ENCODE measurements around the gene PHKB.
"Not testable (repeated sequence)": the region's sequence is repeated elsewhere in the genome, so short reads cannot be mapped to it uniquely, and the experiment has no call there.

PHKB gene

GRCh38 chr16:47519996-47520679, 59.0 kb downstream of the PHKB start:
- in situ Hi-C loops (cut with MboI; ENCODE audit: low sequenced_read_pairs, unreplicated experiment), result no loop called here
- TF ChIP-seq CTCF (IDR thresholded peaks at IDR 0.05; ENCODE audit: borderline replicate concordance, control extremely low read depth, extremely low read depth, insufficient read depth, missing control alignments), result no peak
- DNase-seq (ENCODE audit: low spot score), result no peak

DNA sequence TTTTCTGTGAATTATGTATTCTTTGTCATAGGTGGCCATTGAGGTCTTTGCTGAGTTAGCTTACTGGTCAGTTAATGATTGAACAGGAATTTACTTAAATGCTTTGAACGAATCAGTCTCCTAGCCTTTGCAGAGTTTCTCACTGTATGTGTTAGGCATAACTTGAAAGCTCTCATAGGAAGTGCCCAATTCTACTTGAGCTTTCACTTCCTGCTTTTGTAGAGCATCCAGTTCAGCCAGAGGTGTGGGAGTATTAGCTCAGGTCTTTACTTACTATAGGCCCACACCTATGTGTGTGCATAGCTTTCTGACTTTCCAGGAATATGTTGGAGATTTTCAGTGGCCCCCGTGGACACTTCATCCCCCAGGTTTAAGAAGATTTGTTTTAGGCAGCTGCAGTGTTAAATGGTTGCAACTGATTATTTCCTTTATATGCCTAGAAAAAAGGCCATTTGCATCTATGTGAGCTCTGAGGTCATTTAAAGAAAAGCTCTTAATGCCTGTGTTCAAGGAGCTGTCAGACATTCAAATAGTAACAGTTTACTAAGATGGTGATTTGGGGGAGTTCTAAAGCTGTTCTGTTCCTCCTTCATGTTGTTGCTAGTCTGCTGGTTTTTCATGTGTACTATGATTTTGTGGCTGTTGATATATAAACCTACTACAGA, 62.3 kb downstream of the PHKB start:
- DNase-seq (ENCODE audit: low spot score), result peak; percentile 56
- TF ChIP-seq CTCF (IDR thresholded peaks at IDR 0.05; ENCODE audit: borderline replicate concordance, control extremely low read depth, extremely low read depth, insufficient read depth, missing control alignments), result no peak
- in situ Hi-C loops (cut with MboI; ENCODE audit: low sequenced_read_pairs, unreplicated experiment), result no loop called here

DNA sequence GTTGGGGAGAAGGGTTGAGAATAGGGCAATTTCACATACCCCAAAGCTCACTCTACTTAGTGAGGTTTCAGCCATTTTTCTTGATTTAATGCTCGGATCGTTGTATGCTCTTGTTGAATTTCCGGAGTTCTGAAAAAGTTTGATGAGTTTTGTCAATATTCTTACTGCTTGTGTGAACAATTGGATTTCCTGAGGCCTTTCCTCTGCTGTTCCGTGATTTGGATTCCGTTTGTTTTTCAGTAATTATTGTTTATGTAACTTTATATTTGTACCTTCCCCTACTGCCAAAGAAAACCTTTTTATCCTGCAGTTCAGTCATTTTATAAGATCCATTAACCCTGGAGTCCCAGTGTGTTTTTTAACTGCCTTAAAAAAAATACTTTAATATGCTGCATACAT, 62.9 kb downstream of the PHKB start:
- in situ Hi-C loops (cut with MboI; ENCODE audit: low sequenced_read_pairs, unreplicated experiment), result no loop called here
- TF ChIP-seq CTCF (IDR thresholded peaks at IDR 0.05; ENCODE audit: borderline replicate concordance, control extremely low read depth, extremely low read depth, insufficient read depth, missing control alignments), result no peak
- no peak for DNase-seq (ENCODE audit: low spot score)

DNA sequence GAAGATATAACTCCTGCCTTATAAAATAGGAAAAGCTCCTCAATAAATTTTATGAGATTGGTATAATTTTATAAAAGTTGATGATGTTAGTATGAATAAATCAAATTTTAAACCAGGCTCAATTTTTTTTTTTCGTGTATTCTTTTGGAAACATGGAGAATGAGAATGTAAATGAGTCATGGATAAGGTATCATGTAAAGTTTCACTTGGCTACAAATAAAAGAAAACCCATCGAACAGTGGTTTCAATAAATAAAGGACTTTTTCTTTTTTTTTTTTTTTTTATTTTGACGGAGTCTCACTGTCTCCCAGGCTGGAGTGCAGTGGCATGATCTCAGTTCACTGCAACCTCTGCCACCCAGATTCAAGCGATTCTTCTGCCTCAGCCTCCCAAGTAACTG, 67.3 kb downstream of the PHKB start:
- DNase-seq (ENCODE audit: low spot score), result no peak
- no peak for TF ChIP-seq CTCF (IDR thresholded peaks at IDR 0.05; ENCODE audit: borderline replicate concordance, control extremely low read depth, extremely low read depth, insufficient read depth, missing control alignments)
- in situ Hi-C loops (cut with MboI; ENCODE audit: low sequenced_read_pairs, unreplicated experiment), result no loop called here

DNA sequence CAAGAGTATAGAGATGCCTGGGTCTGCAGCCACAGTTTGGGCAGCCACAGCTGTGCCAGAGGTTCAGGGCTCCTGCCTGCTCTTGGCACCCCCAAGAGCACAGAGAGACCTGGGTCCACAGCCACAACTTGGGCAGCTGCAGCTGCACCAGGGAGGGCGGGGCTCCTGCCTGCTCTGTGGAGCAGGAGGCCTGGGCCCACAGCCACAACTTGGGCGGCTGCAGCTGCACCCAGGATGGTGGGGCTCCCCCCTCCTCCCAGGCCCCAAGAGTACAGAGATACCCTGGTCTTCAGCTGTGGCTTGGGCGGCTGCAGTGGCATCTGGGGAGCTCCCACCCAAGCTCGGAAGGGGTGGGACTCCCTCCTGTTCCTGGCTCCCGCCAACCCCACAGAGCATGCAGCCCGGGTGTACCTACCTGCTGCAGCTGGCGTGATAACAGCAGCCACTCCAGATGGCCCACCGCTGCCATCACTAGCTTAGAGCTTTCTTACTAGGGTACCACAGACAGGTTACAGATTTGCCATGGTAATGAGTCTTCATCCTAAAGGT, 72.7 kb downstream of the PHKB start:
- in situ Hi-C loops (cut with MboI; ENCODE audit: low sequenced_read_pairs, unreplicated experiment), result no loop called here
- no peak for TF ChIP-seq CTCF (IDR thresholded peaks at IDR 0.05; ENCODE audit: borderline replicate concordance, control extremely low read depth, extremely low read depth, insufficient read depth, missing control alignments)
- no peak for DNase-seq (ENCODE audit: low spot score)

DNA sequence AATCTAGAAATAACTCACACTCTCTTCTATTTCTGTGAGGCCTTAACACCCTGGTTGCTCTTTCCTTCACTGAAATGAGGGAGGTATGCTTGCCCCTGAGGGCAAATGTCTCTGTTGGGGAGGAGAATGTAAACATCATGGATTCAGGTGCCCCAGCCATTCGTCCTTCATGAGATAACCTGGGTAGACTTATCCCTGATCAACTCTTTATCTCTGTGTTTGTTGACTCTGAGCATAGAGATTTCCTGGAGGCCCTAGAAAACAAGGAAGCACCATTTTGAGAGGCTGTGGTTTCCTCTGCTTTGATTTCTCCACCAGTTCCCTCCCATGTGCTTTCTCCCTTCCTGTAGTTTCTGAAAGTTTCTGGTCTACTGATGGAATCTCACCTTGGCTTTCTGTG, 77.3 kb downstream of the PHKB start:
- no peak for DNase-seq (ENCODE audit: low spot score)
- no peak for TF ChIP-seq CTCF (IDR thresholded peaks at IDR 0.05; ENCODE audit: borderline replicate concordance, control extremely low read depth, extremely low read depth, insufficient read depth, missing control alignments)
- in situ Hi-C loops (cut with MboI; ENCODE audit: low sequenced_read_pairs, unreplicated experiment), result no loop called here

GRCh38 chr16:47539707-47540670, 78.9 kb downstream of the PHKB start:
- in situ Hi-C loops (cut with MboI; ENCODE audit: low sequenced_read_pairs, unreplicated experiment); DNase-seq (ENCODE audit: low spot score): not testable (repeated sequence)

- in situ Hi-C loops (cut with MboI; ENCODE audit: low sequenced_read_pairs, unreplicated experiment); DNase-seq (ENCODE audit: low spot score): not testable (repeated sequence)
These were observed 80.0 kb downstream of the PHKB start for GRCh38 chr16:47541135-47541534.

DNA sequence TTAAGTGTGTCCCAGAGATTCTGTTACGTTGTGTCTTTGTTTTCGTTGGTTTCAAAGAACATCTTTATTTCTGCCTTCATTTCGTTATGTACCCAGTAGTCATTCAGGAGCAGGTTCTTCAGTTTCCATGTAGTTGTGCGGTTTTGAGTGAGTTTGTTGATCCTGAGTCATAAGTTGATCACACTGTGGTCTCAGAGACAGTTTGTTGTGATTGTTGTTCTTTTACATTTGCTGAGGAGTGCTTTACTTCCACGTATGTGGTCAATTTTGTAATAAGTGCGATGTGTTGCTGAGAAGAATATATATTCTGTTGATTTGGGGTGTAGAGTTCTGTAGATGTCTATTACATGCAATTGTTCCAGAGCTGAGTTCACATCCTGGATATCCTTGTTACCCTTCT, 83.1 kb downstream of the PHKB start:
- in situ Hi-C loops (cut with MboI; ENCODE audit: low sequenced_read_pairs, unreplicated experiment); DNase-seq (ENCODE audit: low spot score): not testable (repeated sequence)
